ENCODE results near the gene RBX1. TPM values are rescaled to one million over a fixed set of nuclear protein-coding genes. Genes with fewer than 3 reads are reported as not detected.

Gene RBX1
- total and polyA plus RNA-seq, 2 experiments from 2014 or later, result 31.7 to 340 TPM

- Histone ChIP-seq H3K27ac (ENCODE audit: low read depth) (no peak overlapping the region), H3K4me2 (no peak overlapping the region), H3K4me3 (no peak overlapping the region), H2AFZ (peak overlapping the region; percentile 76), H3K79me2 (replicated peaks; ENCODE audit: insufficient read depth) (no peaks in the 10 kb centered on the region), H3F3A (replicated peaks; ENCODE audit: low read depth) (no peaks in the 10 kb centered on the region), H3K36me3 (ENCODE audit: insufficient read depth) (no peaks in the 10 kb centered on the region), H3K27me3 (ENCODE audit: insufficient read depth) (no peaks in the 10 kb centered on the region), H3K4me1 (ENCODE audit: insufficient read depth) (no peaks in the 10 kb centered on the region), H3K9me2 (ENCODE audit: insufficient read depth) (no peaks in the 10 kb centered on the region), H4K20me1 (replicated peaks; ENCODE audit: insufficient read depth) (no peaks in the 10 kb centered on the region)
- ATAC-seq (peak; percentile 66), DNase-seq (ENCODE audit: low spot score) (no peak)
- Mint-ChIP-seq H3K4me1 (no peaks in the 10 kb centered on the region), H3K36me3 (ENCODE audit: low read depth) (no peaks in the 10 kb centered on the region), H3K27ac (no peak overlapping the region), H3K27me3 (ENCODE audit: insufficient read depth, low read depth, poor library complexity) (peaks cover 5% of the 10 kb centered on the region), H3K9me3 (no peaks in the 10 kb centered on the region), H3K4me3 (no peak overlapping the region)
- TF ChIP-seq ZNF114 (CRISPR knock-in tag; IDR thresholded peaks at IDR 0.05) (no peak), EZH2phosphoT487 (IDR thresholded peaks at IDR 0.05; ENCODE audit: unreplicated experiment) (no peak), JUNB (IDR thresholded peaks at IDR 0.05; ENCODE audit: unreplicated experiment) (no peak), STAT1 (IDR thresholded peaks at IDR 0.05; ENCODE audit: unreplicated experiment) (no peak), NANOG (IDR thresholded peaks at IDR 0.05; ENCODE audit: borderline replicate concordance) (no peak), ETS1 (IDR thresholded peaks at IDR 0.05) (no peak)
- TF ChIP-seq, protein P1, sequence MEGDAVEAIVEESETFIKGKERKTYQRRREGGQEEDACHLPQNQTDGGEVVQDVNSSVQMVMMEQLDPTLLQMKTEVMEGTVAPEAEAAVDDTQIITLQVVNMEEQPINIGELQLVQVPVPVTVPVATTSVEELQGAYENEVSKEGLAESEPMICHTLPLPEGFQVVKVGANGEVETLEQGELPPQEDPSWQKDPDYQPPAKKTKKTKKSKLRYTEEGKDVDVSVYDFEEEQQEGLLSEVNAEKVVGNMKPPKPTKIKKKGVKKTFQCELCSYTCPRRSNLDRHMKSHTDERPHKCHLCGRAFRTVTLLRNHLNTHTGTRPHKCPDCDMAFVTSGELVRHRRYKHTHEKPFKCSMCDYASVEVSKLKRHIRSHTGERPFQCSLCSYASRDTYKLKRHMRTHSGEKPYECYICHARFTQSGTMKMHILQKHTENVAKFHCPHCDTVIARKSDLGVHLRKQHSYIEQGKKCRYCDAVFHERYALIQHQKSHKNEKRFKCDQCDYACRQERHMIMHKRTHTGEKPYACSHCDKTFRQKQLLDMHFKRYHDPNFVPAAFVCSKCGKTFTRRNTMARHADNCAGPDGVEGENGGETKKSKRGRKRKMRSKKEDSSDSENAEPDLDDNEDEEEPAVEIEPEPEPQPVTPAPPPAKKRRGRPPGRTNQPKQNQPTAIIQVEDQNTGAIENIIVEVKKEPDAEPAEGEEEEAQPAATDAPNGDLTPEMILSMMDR (conservative IDR thresholded peaks at IDR 0.05; ENCODE audit: low read depth in 2 of 2), result no peak
Measured at GRCh38 chr22:40982482-40983385, 31.6 kb downstream of the RBX1 start.

DNA sequence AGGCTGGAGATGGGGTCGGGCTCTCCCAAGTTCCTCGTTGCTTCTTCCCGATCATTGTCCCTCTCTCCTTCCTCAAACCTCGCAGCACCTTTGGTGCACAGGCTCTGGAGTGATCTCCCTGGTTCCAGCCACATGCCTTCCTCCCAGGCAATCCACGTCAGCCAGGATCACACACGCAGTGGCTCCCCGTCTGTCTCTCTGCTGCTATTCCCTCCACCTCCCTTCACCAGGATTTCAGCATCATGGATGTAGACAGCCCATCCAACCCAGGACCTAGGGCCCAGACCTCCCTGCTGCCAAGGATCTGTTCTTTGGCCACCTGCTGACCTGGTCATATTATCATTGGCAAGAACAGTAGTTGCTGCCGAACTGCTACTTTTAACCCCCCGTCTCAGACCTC lies 40.1 kb downstream of the RBX1 start:
- Histone ChIP-seq H3K79me2 (replicated peaks; ENCODE audit: insufficient read depth) (no peaks in the 10 kb centered on the region), H3K4me1 (ENCODE audit: insufficient read depth) (no peaks in the 10 kb centered on the region), H3K27me3 (ENCODE audit: insufficient read depth) (no peaks in the 10 kb centered on the region), H3K27ac (ENCODE audit: low read depth) (no peak overlapping the region), H3F3A (replicated peaks; ENCODE audit: low read depth) (no peaks in the 10 kb centered on the region), H3K4me2 (no peak overlapping the region), H3K9me2 (ENCODE audit: insufficient read depth) (no peaks in the 10 kb centered on the region), H2AFZ (no peak overlapping the region), H3K36me3 (ENCODE audit: insufficient read depth) (no peaks in the 10 kb centered on the region), H4K20me1 (replicated peaks; ENCODE audit: insufficient read depth) (no peaks in the 10 kb centered on the region), H3K4me3 (no peak overlapping the region)
- H3K27ac Mint-ChIP-seq, result no peak overlapping the region
- H3K36me3 Mint-ChIP-seq (ENCODE audit: low read depth), result no peaks in the 10 kb centered on the region; the same call in 2 of the 3 replicates
- H3K4me1 Mint-ChIP-seq, result peaks cover 4% of the 10 kb centered on the region
- H3K9me3 Mint-ChIP-seq, result no peaks in the 10 kb centered on the region
- DNase-seq (ENCODE audit: low spot score) (no peak), ATAC-seq (no peak)
- TF ChIP-seq STAT1 (IDR thresholded peaks at IDR 0.05; ENCODE audit: unreplicated experiment) (no peak), CREB1 (CRISPR knock-in tag; IDR thresholded peaks at IDR 0.05; ENCODE audit: low read depth) (no peak), ETS1 (IDR thresholded peaks at IDR 0.05) (no peak), JUNB (IDR thresholded peaks at IDR 0.05; ENCODE audit: unreplicated experiment) (no peak), ZNF114 (CRISPR knock-in tag; IDR thresholded peaks at IDR 0.05) (no peak), EZH2phosphoT487 (IDR thresholded peaks at IDR 0.05; ENCODE audit: unreplicated experiment) (no peak)
- no peak overlapping the region for H3K4me3 Mint-ChIP-seq
- peaks cover 11% of the 10 kb centered on the region for H3K27me3 Mint-ChIP-seq (ENCODE audit: insufficient read depth, low read depth, poor library complexity)
